Heart left ventricle (tissue), 13 donors: ENCODE measurements around the gene SNAP23.

Experiments
- POLR2A ChIP-seq, 2 donors: fragments of 450-650 bp; IDR thresholded peaks; one replicate each; pipeline ENCODE4 v1.6.1; 2017; ENCODE audit warnings: antibody characterized with exemption in 2 of 2, mild to moderate bottlenecking in 2 of 2, moderate library complexity in 2 of 2
- TF ChIP-seq, protein P1 (sequence below), 12 donors: fragments of 200-600 bp; sonication (generic) in 4 of 12; IDR thresholded peaks; one replicate each; pipeline versions ENCODE4 v1.5.0 to v1.8.0; 2018 to 2022; ENCODE audit warnings: antibody characterized with exemption in 12 of 12, mild to moderate bottlenecking in 5 of 12
- donor health status: ischemic (EF 13 %, LVEDD 7.1; RV severe dilation, severe dysfunction).
- donor health status: DM: no; HTN: yes; CAD: no.
- donor health status: DM: no; HTN: no; CAD: no.
- donor health status: ischemic (EF 25% LVEDD 6.9; RV normal size, moderate dysfunction).
- donor health status: ischemic (EF 25% LVEDD 5.7; RV mildly dilated, moderate dysfunction).
- donor health status: ischemic (EF 35%, LVEDD 5.7; RV mildly dilated, moderate dysfunction).
- donor health status: nonischemic (EF 11% LVEDD 7.7; RV severe dilation, severe dysfunction).
- donor health status: DM: yes; HTN: yes; CAD: no.
- donor health status: PGD.
- donor health status: ischemic (EF 29% LVEDD 5.4; RV normal size, mild dysfunction).
- donor health status: nonischemic (EF 23%, LVEDD 6.1; RV moderate dilation, normal function).

DNA sequence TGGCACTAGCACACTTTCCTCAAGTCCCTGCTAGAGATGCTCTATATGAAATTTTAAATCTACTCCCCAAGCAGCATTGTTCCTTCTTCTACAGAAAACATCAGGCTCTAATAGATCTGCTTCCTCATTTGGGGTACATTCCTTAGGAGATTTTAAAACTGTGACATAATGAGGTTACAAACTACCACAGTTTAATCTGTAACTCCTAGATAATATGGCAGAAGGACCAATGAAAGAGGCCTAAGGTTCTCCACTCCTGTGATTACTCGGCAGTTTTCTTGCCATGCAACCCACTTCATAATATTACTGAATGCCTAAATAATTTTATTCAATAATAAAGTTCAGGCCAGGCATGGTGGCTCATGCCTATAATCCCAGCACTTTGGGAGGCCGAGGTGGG, 20.6 kb upstream of the SNAP23 start:
- TF ChIP-seq, protein P1, sequence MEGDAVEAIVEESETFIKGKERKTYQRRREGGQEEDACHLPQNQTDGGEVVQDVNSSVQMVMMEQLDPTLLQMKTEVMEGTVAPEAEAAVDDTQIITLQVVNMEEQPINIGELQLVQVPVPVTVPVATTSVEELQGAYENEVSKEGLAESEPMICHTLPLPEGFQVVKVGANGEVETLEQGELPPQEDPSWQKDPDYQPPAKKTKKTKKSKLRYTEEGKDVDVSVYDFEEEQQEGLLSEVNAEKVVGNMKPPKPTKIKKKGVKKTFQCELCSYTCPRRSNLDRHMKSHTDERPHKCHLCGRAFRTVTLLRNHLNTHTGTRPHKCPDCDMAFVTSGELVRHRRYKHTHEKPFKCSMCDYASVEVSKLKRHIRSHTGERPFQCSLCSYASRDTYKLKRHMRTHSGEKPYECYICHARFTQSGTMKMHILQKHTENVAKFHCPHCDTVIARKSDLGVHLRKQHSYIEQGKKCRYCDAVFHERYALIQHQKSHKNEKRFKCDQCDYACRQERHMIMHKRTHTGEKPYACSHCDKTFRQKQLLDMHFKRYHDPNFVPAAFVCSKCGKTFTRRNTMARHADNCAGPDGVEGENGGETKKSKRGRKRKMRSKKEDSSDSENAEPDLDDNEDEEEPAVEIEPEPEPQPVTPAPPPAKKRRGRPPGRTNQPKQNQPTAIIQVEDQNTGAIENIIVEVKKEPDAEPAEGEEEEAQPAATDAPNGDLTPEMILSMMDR (IDR thresholded peaks at IDR 0.05) = no peak
- no peak for TF ChIP-seq POLR2A (IDR thresholded peaks at IDR 0.05)
